GM23338 (cell line): Measurements from ENCODE around the gene RIT2. TPM values are rescaled to one million over a fixed set of nuclear protein-coding genes. Genes with fewer than 3 reads are reported as not detected.

Experiments used
- ATAC-seq: fragments of 200-7000 bp; cut with Tn5 transposase; 3 replicates; pipeline ENCODE4 v1.9.1; 2020
- DNase-seq: peaks from one replicate; pipeline ENCODE4 v3.0.0-alpha.2; 2015; ENCODE audit warnings: low spot score
- H2AFZ ChIP-seq: fragments of 200-600 bp; sonication (generic); 2 replicates; pipeline ENCODE4 v1.8.0; 2016; ENCODE audit warnings: antibody characterized with exemption, mild to moderate bottlenecking, moderate library complexity
- H3F3A ChIP-seq: fragments of 200-600 bp; sonication (generic); replicated peaks from 2 replicates; pipeline ENCODE4 v1.8.0; 2017; ENCODE audit warnings: antibody characterized with exemption, mixed run types, low read depth
- H3K27ac ChIP-seq: fragments of 200-600 bp; sonication (generic); 2 replicates; pipeline ENCODE4 v1.6.1; 2016; ENCODE audit warnings: low read depth
- H3K27me3 ChIP-seq: fragments of 200-600 bp; sonication (generic); 2 replicates; pipeline ENCODE4 v1.8.0; 2016; ENCODE audit warnings: mild to moderate bottlenecking, mixed run types, moderate library complexity; ENCODE audit not compliant: insufficient read depth
- H3K36me3 ChIP-seq: fragments of 200-600 bp; sonication (generic); 2 replicates; pipeline ENCODE4 v1.8.0; 2016; ENCODE audit warnings: mild to moderate bottlenecking; ENCODE audit not compliant: insufficient read depth
- H3K4me1 ChIP-seq: fragments of 200-600 bp; sonication (generic); 2 replicates; pipeline ENCODE4 v1.8.0; 2016; ENCODE audit warnings: mild to moderate bottlenecking, moderate library complexity; ENCODE audit not compliant: insufficient read depth
- H3K4me2 ChIP-seq: fragments of 200-600 bp; sonication (generic); 2 replicates; pipeline ENCODE4 v1.7.1; 2017; ENCODE audit warnings: mixed run types
- H3K4me3 ChIP-seq: fragments of 200-600 bp; sonication (generic); 2 replicates; pipeline ENCODE4 v1.6.1; 2016; ENCODE audit warnings: mixed run types
- H3K79me2 ChIP-seq: fragments of 200-600 bp; sonication (generic); replicated peaks from 2 replicates; pipeline ENCODE4 v1.8.0; 2017; ENCODE audit warnings: mild to moderate bottlenecking; ENCODE audit not compliant: insufficient read depth
- H3K9me2 ChIP-seq: fragments of 200-600 bp; sonication (generic); 2 replicates; pipeline ENCODE4 v1.8.0; 2017; ENCODE audit not compliant: insufficient read depth
- H4K20me1 ChIP-seq: fragments of 200-600 bp; sonication (generic); replicated peaks from 2 replicates; pipeline ENCODE4 v1.8.0; 2017; ENCODE audit warnings: mild to moderate bottlenecking; ENCODE audit not compliant: insufficient read depth
- H3K27ac Mint-ChIP-seq: 2 replicates; pipeline ENCODE4 v1.8.0; 2020; ENCODE audit warnings: inconsistent platforms, mild to moderate bottlenecking, moderate library complexity, mixed read lengths
- H3K27me3 Mint-ChIP-seq: 3 replicates; pipeline ENCODE4 v1.8.0; 2022; ENCODE audit warnings: low read depth, mild to moderate bottlenecking, moderate library complexity, mixed read lengths, inconsistent platforms; ENCODE audit not compliant: insufficient read depth, poor library complexity
- H3K36me3 Mint-ChIP-seq: 3 replicates; pipeline ENCODE4 v1.8.0; 2021; ENCODE audit warnings: low read depth, mild to moderate bottlenecking, inconsistent platforms, moderate library complexity, mixed read lengths
- H3K4me1 Mint-ChIP-seq: 3 replicates; pipeline ENCODE4 v1.8.0; 2020; ENCODE audit warnings: mild to moderate bottlenecking, inconsistent platforms, mixed read lengths
- H3K4me3 Mint-ChIP-seq: 3 replicates; pipeline ENCODE4 v1.8.0; 2021; ENCODE audit warnings: moderate library complexity, mild to moderate bottlenecking, inconsistent platforms, mixed read lengths
- H3K9me3 Mint-ChIP-seq: 3 replicates; pipeline ENCODE4 v1.8.0; 2020; ENCODE audit warnings: moderate library complexity, mild to moderate bottlenecking, inconsistent platforms, mixed read lengths
- CREB1 ChIP-seq: fragments of 250-450 bp; sonication (Bioruptor Pico); IDR thresholded peaks from 2 replicates; pipeline ENCODE4 v1.5.0; 2020; ENCODE audit warnings: low read depth, mild to moderate bottlenecking, moderate library complexity
- ETS1 ChIP-seq: IDR thresholded peaks from 2 replicates; pipeline ENCODE4 v1.6.1; 2016; ENCODE audit warnings: antibody characterized with exemption
- EZH2phosphoT487 ChIP-seq: fragments of 200-600 bp; sonication (generic); IDR thresholded peaks from one replicate; pipeline ENCODE4 v1.8.1; 2018; ENCODE audit warnings: antibody characterized with exemption; ENCODE audit not compliant: unreplicated experiment
- JUNB ChIP-seq: IDR thresholded peaks from one replicate; pipeline ENCODE4 v1.6.1; 2016; ENCODE audit warnings: antibody characterized with exemption; ENCODE audit not compliant: unreplicated experiment
- NANOG ChIP-seq: IDR thresholded peaks from 2 replicates; pipeline ENCODE4 v1.6.1; 2016; ENCODE audit warnings: antibody characterized with exemption, borderline replicate concordance
- REST ChIP-seq: IDR thresholded peaks from one replicate; pipeline ENCODE4 v1.6.1; 2018; ENCODE audit warnings: antibody characterized with exemption; ENCODE audit not compliant: unreplicated experiment
- STAT1 ChIP-seq: IDR thresholded peaks from one replicate; pipeline ENCODE4 v1.6.1; 2016; ENCODE audit warnings: antibody characterized with exemption; ENCODE audit not compliant: unreplicated experiment
- ZNF114 ChIP-seq: fragments of 250-450 bp; sonication (Bioruptor Pico); IDR thresholded peaks from 2 replicates; pipeline ENCODE4 v1.5.0; 2020; ENCODE audit warnings: mild to moderate bottlenecking, moderate library complexity
- ZNF331 ChIP-seq: fragments of 250-450 bp; sonication (Bioruptor Pico); IDR thresholded peaks from 2 replicates; pipeline ENCODE4 v1.5.0; 2020; ENCODE audit warnings: low read depth, mild to moderate bottlenecking, moderate library complexity
- polyA plus RNA-seq: library from polyadenylated mRNA; unstranded; fragments of >200 nt; fragmentation: Nextera tagmentation; extraction: Ambion mirVana; gene quantifications from 2 replicates; pipeline ENCODE4 v1.2.1, GENCODE V29; 2016
- total RNA-seq: library from RNA; depleted of rRNA; stranded (reverse); fragments of >200 nt; shearing (Covaris generic); gene quantifications from 2 replicates; pipeline ENCODE4 v1.2.3, GENCODE V29; 2014

The RIT2 gene
- total and polyA plus RNA-seq, 2 experiments from 2014 or later: 1.9 to 8.8 TPM

- H3K79me2 ChIP-seq: no peaks in the 10 kb centered on the region
- no peaks in the 10 kb centered on the region for H4K20me1 ChIP-seq
- Mint-ChIP-seq H3K4me1 (no peaks in the 10 kb centered on the region), H3K27ac (no peak overlapping the region), H3K36me3 (no peaks in the 10 kb centered on the region), H3K4me3 (no peak overlapping the region), H3K27me3 (no peaks in the 10 kb centered on the region), H3K9me3 (no peaks in the 10 kb centered on the region)
- TF ChIP-seq REST: no peak
- no peak for TF ChIP-seq ZNF331 (CRISPR knock-in tag)
- TF ChIP-seq JUNB: no peak
- no peak for TF ChIP-seq ZNF114 (CRISPR knock-in tag)
- TF ChIP-seq EZH2phosphoT487: no peak
- TF ChIP-seq CREB1 (CRISPR knock-in tag): no peak
- TF ChIP-seq STAT1: no peak
- TF ChIP-seq NANOG: no peak
- no peak for TF ChIP-seq ETS1
- H3K27me3 ChIP-seq: no peaks in the 10 kb centered on the region
- DNase-seq (no peak), ATAC-seq (no peak)
- no peak overlapping the region for H3K27ac ChIP-seq
- H3K4me1 ChIP-seq: no peaks in the 10 kb centered on the region
- no peak overlapping the region for H3K4me3 ChIP-seq
- H3K4me2 ChIP-seq: no peak overlapping the region
- H3F3A ChIP-seq: no peaks in the 10 kb centered on the region
- H2AFZ ChIP-seq: no peak overlapping the region
- H3K36me3 ChIP-seq: no peaks in the 10 kb centered on the region
- 0 out of 2 replicates have a peak, but pooled peaks cover 3% of the 10 kb centered on the region for H3K9me2 ChIP-seq
Measured at GRCh38 chr18:42861271-42861670, 254.2 kb downstream of the RIT2 start.

- no peak overlapping the region for H3K4me3 Mint-ChIP-seq
- DNase-seq (no peak), ATAC-seq (no peak)
- H3K27me3 Mint-ChIP-seq: no peaks in the 10 kb centered on the region
- no peaks in the 10 kb centered on the region for H3K9me3 Mint-ChIP-seq
- Histone ChIP-seq H3K4me2 (no peak overlapping the region), H2AFZ (peak overlapping the region; percentile 54; the same call in 1 of the 2 replicates), H3K9me2 (0 out of 2 replicates have a peak, but pooled peaks cover 3% of the 10 kb centered on the region), H3K4me3 (no peak overlapping the region), H3K36me3 (no peaks in the 10 kb centered on the region), H3K27ac (no peak overlapping the region), H3K79me2 (no peaks in the 10 kb centered on the region), H4K20me1 (no peaks in the 10 kb centered on the region), H3F3A (no peaks in the 10 kb centered on the region), H3K4me1 (no peaks in the 10 kb centered on the region), H3K27me3 (no peaks in the 10 kb centered on the region)
- H3K4me1 Mint-ChIP-seq: no peaks in the 10 kb centered on the region
- TF ChIP-seq NANOG: no peak
- no peaks in the 10 kb centered on the region for H3K36me3 Mint-ChIP-seq
- no peak overlapping the region for H3K27ac Mint-ChIP-seq
Measured at GRCh38 chr18:42860548-42860947, 254.9 kb downstream of the RIT2 start.
